Endothelial cell of umbilical vein (primary cell): ENCODE measurements around the gene CYFIP2. TPM values are rescaled to one million over a fixed set of nuclear protein-coding genes. Genes with fewer than 3 reads are reported as not detected.

Source experiments
- BruUV-seq: library from RNA; stranded (reverse); fragments of 400-500 nt; replicated peaks from 2 replicates; lab custom pipeline; 2021; lab: Mats Ljungman, UMichigan
- CTCF ChIA-PET: fragments of 300-600, 350-600 bp; sonication (Branson Sonifier 250); formaldehyde crosslinking; loops from one replicate; lab custom pipeline; 2021; ENCODE audit warnings: antibody characterized with exemption, inconsistent platforms; lab: Charles Lee
- POLR2A ChIA-PET: fragments of 300-600, 350-600 bp; sonication (Branson Sonifier 250); formaldehyde crosslinking; loops from one replicate; lab custom pipeline; 2021; ENCODE audit warnings: antibody characterized with exemption, inconsistent platforms; lab: Charles Lee
- DNase-seq: peaks from one replicate; pipeline ENCODE4 v3.0.0-alpha.2; 2011; ENCODE audit warnings: low read depth, low spot score
- FAIRE-seq: peaks from 2 replicates; lab custom pipeline; 2011; peaks lifted over from hg19 to GRCh38; lab: Jason Lieb, UNC
- H2AFZ ChIP-seq: 2 replicates; pipeline ENCODE4 v1.6.0; 2012; ENCODE audit warnings: low read depth, low read length, control low read depth, inconsistent platforms
- H3K27ac ChIP-seq: 2 replicates; pipeline ENCODE4 v1.5.1; 2011; ENCODE audit warnings: low read depth, mild to moderate bottlenecking, control low read depth, low read length, moderate library complexity; ENCODE audit not compliant: insufficient read depth
- H3K27me3 ChIP-seq, 2 experiments: 2 replicates each; pipeline versions ENCODE4 v1.6.0 to v1.6.1; 2011; ENCODE audit warnings: low read length in 2 of 2, mixed read lengths in 1 of 2; ENCODE audit not compliant: control insufficient read depth in 2 of 2, insufficient read depth in 2 of 2
- H3K36me3 ChIP-seq, 2 experiments: 2 replicates in 1 of 2; 3 replicates in 1 of 2; pipeline ENCODE4 v1.5.1; 2011; ENCODE audit warnings: low read length in 2 of 2, mild to moderate bottlenecking in 1 of 2, moderate library complexity in 1 of 2; ENCODE audit not compliant: control insufficient read depth in 2 of 2, insufficient read depth in 2 of 2; ENCODE audit errors: extremely low read depth in 1 of 2
- H3K4me1 ChIP-seq: 3 replicates; pipeline ENCODE4 v1.5.1; 2011; ENCODE audit warnings: mild to moderate bottlenecking, low read length; ENCODE audit not compliant: control insufficient read depth, insufficient read depth; ENCODE audit errors: extremely low read depth
- H3K4me2 ChIP-seq: 2 replicates; pipeline ENCODE4 v1.6.1; 2011; ENCODE audit warnings: low read length, control low read depth, mixed read lengths; ENCODE audit not compliant: insufficient read depth
- H3K4me3 ChIP-seq, 3 experiments: fragments of 200-600 bp in 1 of 3; sonication (generic), shearing (Covaris generic) in 1 of 3; replicated peaks in 1 of 3; 2 replicates each; pipeline ENCODE4 v1.5.1; 2011 to 2016; ENCODE audit warnings: control low read depth in 3 of 3, low read length in 3 of 3, mild to moderate bottlenecking in 2 of 3, inconsistent platforms in 1 of 3, low read depth in 1 of 3, moderate library complexity in 1 of 3; ENCODE audit not compliant: insufficient read depth in 1 of 3
- H3K79me2 ChIP-seq: 2 replicates; pipeline ENCODE4 v1.6.0; 2012; ENCODE audit warnings: low read length, inconsistent platforms; ENCODE audit not compliant: control insufficient read depth, insufficient read depth
- H3K9ac ChIP-seq: replicated peaks from 2 replicates; pipeline ENCODE3; 2011; ENCODE audit warnings: low read length, control low read depth; ENCODE audit not compliant: insufficient read depth; ENCODE audit errors: extremely low read depth
- H3K9me1 ChIP-seq: replicated peaks from 3 replicates; pipeline ENCODE4 v1.6.0; 2011; ENCODE audit warnings: mild to moderate bottlenecking, low read length; ENCODE audit not compliant: control insufficient read depth, insufficient read depth; ENCODE audit errors: extremely low read depth
- H3K9me3 ChIP-seq: replicated peaks from 2 replicates; pipeline ENCODE4 v1.5.1; 2012; ENCODE audit warnings: low read length, inconsistent platforms; ENCODE audit not compliant: control insufficient read depth, insufficient read depth
- H4K20me1 ChIP-seq: replicated peaks from 2 replicates; pipeline ENCODE3; 2011; ENCODE audit warnings: mild to moderate bottlenecking, low read length; ENCODE audit not compliant: control insufficient read depth, insufficient read depth; ENCODE audit errors: extremely low read depth
- EZH2 ChIP-seq: IDR thresholded peaks from 2 replicates; pipeline ENCODE4 v1.6.1; 2012; ENCODE audit warnings: borderline replicate concordance, low read depth, mild to moderate bottlenecking, moderate library complexity, low read length, inconsistent platforms; ENCODE audit not compliant: severe bottlenecking
- FOS ChIP-seq: IDR thresholded peaks from 2 replicates; pipeline ENCODE4 v1.6.1; 2011; ENCODE audit warnings: mild to moderate bottlenecking, low read length, moderate library complexity, borderline replicate concordance; ENCODE audit not compliant: insufficient read depth
- GATA2 ChIP-seq: IDR thresholded peaks from 2 replicates; pipeline ENCODE4 v1.7.0; 2011; ENCODE audit warnings: low read depth, mild to moderate bottlenecking, moderate library complexity, mixed read lengths, low read length; ENCODE audit not compliant: insufficient read length, insufficient read depth
- JUN ChIP-seq: IDR thresholded peaks from 2 replicates; pipeline ENCODE4 v1.6.1; 2011; ENCODE audit warnings: borderline replicate concordance, low read depth; ENCODE audit not compliant: insufficient read length, insufficient read depth
- MYC ChIP-seq: IDR thresholded peaks from one replicate; pipeline ENCODE4 v1.6.1; 2011; ENCODE audit warnings: mild to moderate bottlenecking, low read depth, low read length
- POLR2A ChIP-seq: IDR thresholded peaks from 2 replicates; pipeline ENCODE4 v1.6.1; 2012; ENCODE audit warnings: low read depth, mild to moderate bottlenecking, control low read depth, low read length
- POLR2AphosphoS5 ChIP-seq: IDR thresholded peaks from 2 replicates; pipeline ENCODE4 v1.6.1; 2012; ENCODE audit warnings: low read depth, mild to moderate bottlenecking, control low read depth, low read length, moderate library complexity; ENCODE audit not compliant: insufficient read depth
- dilution Hi-C: fragments of 300-500 bp; cut with MboI; formaldehyde crosslinking; loops from one replicate; pipeline ENCODE4 v1.15.0; 2019; ENCODE audit warnings: low sequenced_read_pairs; ENCODE audit not compliant: extremely low pct_ligation_motif_present
- intact Hi-C: fragments of 100-400 bp; cut with micrococcal nuclease; formaldehyde crosslinking; loops from one replicate; pipeline ENCODE4 v1.10.0; 2022
- polyA plus RNA-seq, 4 experiments: library from polyadenylated mRNA; depleted of rRNA in 3 of 4; stranded (reverse) in 3 of 4; unstranded in 1 of 4; fragments of >200 nt; gene quantifications; 2 replicates each; pipeline versions ENCODE4 v1.2.1 to v1.2.3, GENCODE V29; 2011 to 2012; ENCODE audit warnings: missing spikeins in 1 of 4
- total RNA-seq: library from RNA; stranded (reverse); gene quantifications from 2 replicates; pipeline ENCODE4 v1.2.3, GENCODE V29; 2021
- TF ChIP-seq, protein P1 (sequence below): IDR thresholded peaks from 2 replicates; pipeline ENCODE4 v1.6.1; 2011; ENCODE audit not compliant: insufficient read depth, insufficient read length
- TF ChIP-seq, protein P2 (sequence below), 2 donors: IDR thresholded peaks; 1 replicate in 1 of 2; 2 replicates in 1 of 2; pipeline ENCODE4 v1.5.1; 2011; ENCODE audit warnings: low read length in 2 of 2, mild to moderate bottlenecking in 2 of 2, moderate library complexity in 2 of 2, control low read depth in 1 of 2, inconsistent platforms in 1 of 2, low read depth in 1 of 2; ENCODE audit not compliant: insufficient read depth in 1 of 2; ENCODE audit errors: extremely low read depth in 1 of 2

The CYFIP2 gene
- total and polyA plus RNA-seq, 2 donors (not counting 3 experiments of a cell fraction or from before 2014, with no cell fraction given) = 9.2 to 22.4 TPM

DNA sequence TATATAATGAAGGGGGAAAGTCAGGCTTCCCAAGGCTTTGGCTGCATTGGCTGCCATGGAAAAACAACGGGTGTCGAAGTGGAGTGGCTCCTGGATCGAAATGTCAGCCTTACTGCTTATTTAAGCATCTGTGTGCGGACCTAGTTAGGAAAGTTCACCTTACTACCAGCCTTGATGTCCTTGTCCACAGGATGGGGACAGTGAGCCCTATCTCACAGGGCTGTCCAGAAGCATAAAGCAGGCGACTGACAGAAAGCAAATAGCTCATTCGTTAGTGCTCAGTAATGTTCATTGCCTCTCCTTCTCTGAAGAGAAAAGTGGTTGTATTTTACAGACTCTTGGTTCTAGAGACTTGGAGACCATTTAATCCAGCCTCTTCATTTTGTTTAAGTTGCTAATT is 112.6 kb downstream of the CYFIP2 start:
- ChIA-PET POLR2A (no interaction called here), CTCF (interaction anchor here (1.0 to 2.7 kb wide), 5 partner anchors 50 to 365 kb away, joined by 3 to 6 read pairs (median 4); partner anchors contain the start of gene LSM11)
- Histone ChIP-seq H3K27me3 (no peaks in the 10 kb centered on the region), H2AFZ (no peak overlapping the region), H3K4me1 (peaks cover 1% of the 10 kb centered on the region), H3K79me2 (no peaks in the 10 kb centered on the region), H3K4me3 (no peak overlapping the region), H3K9me3 (no peaks in the 10 kb centered on the region), H3K36me3 (no peaks in the 10 kb centered on the region), H3K9ac (no peak overlapping the region), H3K4me2 (no peak overlapping the region), H4K20me1 (no peaks in the 10 kb centered on the region), H3K9me1 (no peaks in the 10 kb centered on the region), H3K27ac (no peak overlapping the region)
- BruUV-seq = no TSS peak
- dilution Hi-C loops (no loop called here), intact Hi-C loops (no loop called here)
- TF ChIP-seq MYC (no peak), GATA2 (no peak), JUN (no peak), FOS (no peak), POLR2AphosphoS5 (no peak), POLR2A (no peak), EZH2 (no peak)
- TF ChIP-seq, protein P1, sequence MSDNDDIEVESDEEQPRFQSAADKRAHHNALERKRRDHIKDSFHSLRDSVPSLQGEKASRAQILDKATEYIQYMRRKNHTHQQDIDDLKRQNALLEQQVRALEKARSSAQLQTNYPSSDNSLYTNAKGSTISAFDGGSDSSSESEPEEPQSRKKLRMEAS = no peak
- TF ChIP-seq, protein P2, sequence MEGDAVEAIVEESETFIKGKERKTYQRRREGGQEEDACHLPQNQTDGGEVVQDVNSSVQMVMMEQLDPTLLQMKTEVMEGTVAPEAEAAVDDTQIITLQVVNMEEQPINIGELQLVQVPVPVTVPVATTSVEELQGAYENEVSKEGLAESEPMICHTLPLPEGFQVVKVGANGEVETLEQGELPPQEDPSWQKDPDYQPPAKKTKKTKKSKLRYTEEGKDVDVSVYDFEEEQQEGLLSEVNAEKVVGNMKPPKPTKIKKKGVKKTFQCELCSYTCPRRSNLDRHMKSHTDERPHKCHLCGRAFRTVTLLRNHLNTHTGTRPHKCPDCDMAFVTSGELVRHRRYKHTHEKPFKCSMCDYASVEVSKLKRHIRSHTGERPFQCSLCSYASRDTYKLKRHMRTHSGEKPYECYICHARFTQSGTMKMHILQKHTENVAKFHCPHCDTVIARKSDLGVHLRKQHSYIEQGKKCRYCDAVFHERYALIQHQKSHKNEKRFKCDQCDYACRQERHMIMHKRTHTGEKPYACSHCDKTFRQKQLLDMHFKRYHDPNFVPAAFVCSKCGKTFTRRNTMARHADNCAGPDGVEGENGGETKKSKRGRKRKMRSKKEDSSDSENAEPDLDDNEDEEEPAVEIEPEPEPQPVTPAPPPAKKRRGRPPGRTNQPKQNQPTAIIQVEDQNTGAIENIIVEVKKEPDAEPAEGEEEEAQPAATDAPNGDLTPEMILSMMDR (IDR thresholded peaks at IDR 0.05; ENCODE audit: extremely low read depth in 1 of 2, insufficient read depth in 1 of 2, low read depth in 1 of 2, low read length in 2 of 2) = no peak
- FAIRE-seq (no peak), DNase-seq (no peak)
